B cell (primary cell): ENCODE data around the gene PPP2R2C. TPM values are rescaled to one million over a fixed set of nuclear protein-coding genes. Genes with fewer than 3 reads are reported as not detected.
A peak's percentile ranks its signal among the peaks of the same experiment; 100 is the strongest.

Experiments
- ATAC-seq: fragments of 200-7000 bp; cut with Tn5 transposase; one replicate; pipeline ENCODE4 v1.10.0; 2021; ENCODE audit warnings: low read depth, mild to moderate bottlenecking, moderate number of reproducible peaks, moderate library complexity
- CTCF ChIA-PET: fragments of 350-600 bp; sonication (Branson Sonifier 250); formaldehyde crosslinking; loops from one replicate; lab custom pipeline; 2021; ENCODE audit warnings: antibody characterized with exemption, inconsistent platforms; lab: Charles Lee
- POLR2A ChIA-PET: fragments of 350-600 bp; sonication (Branson Sonifier 250); formaldehyde crosslinking; loops from one replicate; lab custom pipeline; 2021; ENCODE audit warnings: antibody characterized with exemption; lab: Charles Lee
- DNase-seq: peaks from one replicate; pipeline ENCODE4 v3.0.0; 2013
- H2AFZ ChIP-seq: 2 replicates; pipeline ENCODE4 v1.6.1; 2012; ENCODE audit warnings: mild to moderate bottlenecking, low read depth, low read length; ENCODE audit not compliant: insufficient read depth, poor library complexity, severe bottlenecking
- H3K27ac ChIP-seq, 2 donors: 1 replicate in 1 of 2; 2 replicates in 1 of 2; pipeline ENCODE4 v1.5.1; 2012 to 2013; ENCODE audit warnings: low read length in 2 of 2, mild to moderate bottlenecking in 2 of 2, moderate library complexity in 1 of 2
- H3K27me3 ChIP-seq, 4 experiments: fragments of 200-600 bp in 1 of 4; sonication (generic) in 1 of 4; replicated peaks in 1 of 4; 1 replicate in 2 of 4; 2 replicates in 2 of 4; pipeline versions ENCODE4 v1.6.1 to v1.7.0; 2013 to 2016; ENCODE audit warnings: low read length in 3 of 4, mild to moderate bottlenecking in 2 of 4, mixed read lengths in 1 of 4, moderate library complexity in 1 of 4; ENCODE audit not compliant: insufficient read depth in 4 of 4, control insufficient read depth in 3 of 4; ENCODE audit errors: control extremely low read depth in 1 of 4
- H3K36me3 ChIP-seq, 2 experiments: replicated peaks in 1 of 2; 1 replicate in 1 of 2; 2 replicates in 1 of 2; pipeline versions ENCODE4 v1.6.1 to v1.7.1; 2013; ENCODE audit warnings: low read length in 1 of 2; ENCODE audit not compliant: insufficient read depth in 2 of 2, control insufficient read depth in 1 of 2; ENCODE audit errors: control extremely low read depth in 1 of 2, extremely low read depth in 1 of 2
- H3K4me1 ChIP-seq, 2 donors: fragments of 200-600 bp in 1 of 2; sonication (generic) in 1 of 2; 1 replicate in 1 of 2; 2 replicates in 1 of 2; pipeline versions ENCODE4 v1.5.1 to v1.6.1; 2013 to 2017; ENCODE audit warnings: low read length in 2 of 2; ENCODE audit not compliant: control insufficient read depth in 2 of 2, insufficient read depth in 2 of 2
- H3K4me2 ChIP-seq: replicated peaks from 2 replicates; pipeline ENCODE3; 2012; ENCODE audit warnings: mild to moderate bottlenecking, low read depth, low read length; ENCODE audit not compliant: poor library complexity, severe bottlenecking
- H3K4me3 ChIP-seq, 5 experiments: fragments of 200-600 bp in 1 of 5; sonication (generic) in 1 of 5; 1 replicate in 3 of 5; 2 replicates in 2 of 5; pipeline versions ENCODE4 v1.5.1 to v1.7.0; 2011 to 2016; ENCODE audit warnings: low read length in 4 of 5, mild to moderate bottlenecking in 4 of 5, low read depth in 2 of 5, control low read depth in 1 of 5, moderate library complexity in 1 of 5; ENCODE audit not compliant: insufficient read depth in 1 of 5; ENCODE audit errors: control extremely low read depth in 1 of 5, extremely low read depth in 1 of 5
- H3K79me2 ChIP-seq: fragments of 200-600 bp; sonication (generic); one replicate; pipeline ENCODE4 v1.6.0; 2016; ENCODE audit warnings: low read length; ENCODE audit not compliant: control insufficient read depth, insufficient read depth
- H3K9ac ChIP-seq: fragments of 200-600 bp; sonication (generic); 2 replicates; pipeline ENCODE4 v1.6.1; 2017; ENCODE audit warnings: mild to moderate bottlenecking, low read length, moderate library complexity
- H3K9me3 ChIP-seq, 3 donors: one replicate each; pipeline versions ENCODE4 v1.6.1 to v1.7.1; 2013; ENCODE audit warnings: low read length in 2 of 3; ENCODE audit not compliant: control insufficient read depth in 2 of 3, insufficient read depth in 1 of 3; ENCODE audit errors: control extremely low read depth in 1 of 3
- H4K20me1 ChIP-seq: 2 replicates; pipeline ENCODE4 v1.6.0; 2012; ENCODE audit warnings: mild to moderate bottlenecking, low read length; ENCODE audit not compliant: insufficient read depth, control insufficient read depth, poor library complexity, severe bottlenecking
- H3K27ac Mint-ChIP-seq: one replicate; pipeline ENCODE4 v1.8.0; 2021; ENCODE audit warnings: mixed read lengths
- H3K27me3 Mint-ChIP-seq: one replicate; pipeline ENCODE4 v1.8.0; 2021; ENCODE audit warnings: mixed read lengths
- H3K4me1 Mint-ChIP-seq: one replicate; pipeline ENCODE4 v1.8.0; 2021; ENCODE audit warnings: mixed read lengths
- H3K4me3 Mint-ChIP-seq: one replicate; pipeline ENCODE4 v1.8.0; 2021; ENCODE audit warnings: mixed read lengths
- H3K9me3 Mint-ChIP-seq: one replicate; pipeline ENCODE4 v1.8.0; 2022; ENCODE audit warnings: mixed read lengths; ENCODE audit not compliant: insufficient read depth
- CTCF ChIP-seq: fragments of 200-600 bp; IDR thresholded peaks from one replicate; pipeline ENCODE4 v1.8.0; 2022; ENCODE audit warnings: antibody characterized with exemption, mild to moderate bottlenecking
- EZH2 ChIP-seq: IDR thresholded peaks from 2 replicates; pipeline ENCODE4 v1.6.1; 2012; ENCODE audit warnings: borderline replicate concordance, low read depth, mild to moderate bottlenecking, moderate library complexity, low read length; ENCODE audit not compliant: insufficient read depth, poor library complexity, severe bottlenecking
- whole genome bisulfite sequencing: methylation state at CpG from one replicate; pipeline ENCODE4 v1.1.5; 2013; ENCODE audit warnings: missing lambda C conversion rate; ENCODE audit not compliant: insufficient coverage; 5-methylcytosine and 5-hydroxymethylcytosine counted together
- intact Hi-C: fragments of 100-400 bp; cut with micrococcal nuclease; formaldehyde crosslinking; loops from one replicate; pipeline ENCODE4 v1.10.0; 2022
- polyA plus RNA-seq: library from polyadenylated mRNA; depleted of rRNA; stranded (reverse); fragments of >200 nt; gene quantifications from 2 replicates; pipeline ENCODE4 v1.2.3, GENCODE V29; 2012
- total RNA-seq, 2 donors: library from RNA; stranded (reverse); fragments of 120-200 nt in 1 of 2; gene quantifications; 1 replicate in 1 of 2; 2 replicates in 1 of 2; pipeline versions ENCODE4 v1.2.3 to v1.2.4, GENCODE V29; 2013 to 2022

Gene PPP2R2C
- total and polyA plus RNA-seq, 2 donors (not counting 1 experiment from before 2014, with no cell fraction given) = not detected

GRCh38 chr4:6470502-6471306 is 1.7 kb downstream of the PPP2R2C start:
- Histone ChIP-seq H3K9ac (no peak overlapping the region), H3K9me3 (peaks cover 0 to 8% (median 0%) of the 10 kb centered on the region in 3 donors)

More at GRCh38 chr4:6470502-6471306, 1.7 kb downstream of the PPP2R2C start:
- Histone ChIP-seq H4K20me1 (no peaks in the 10 kb centered on the region), H3K4me1 (no peaks in the 10 kb centered on the region), H3K79me2 (no peaks in the 10 kb centered on the region), H3K36me3 (no peaks in the 10 kb centered on the region), H3K4me2 (peak overlapping the region; percentile 25), H3K4me3 (no peak overlapping the region), H3K27ac (no peak overlapping the region), H2AFZ (no peak overlapping the region), H3K27me3 (peaks cover 0 to 43% (median 4%) of the 10 kb centered on the region in 4 experiments)
- TF ChIP-seq EZH2 = no peak
- TF ChIP-seq CTCF = no peak
- Mint-ChIP-seq H3K4me1 (peaks cover 8% of the 10 kb centered on the region), H3K27me3 (peaks cover 56% of the 10 kb centered on the region), H3K9me3 (no peaks in the 10 kb centered on the region), H3K4me3 (no peak overlapping the region), H3K27ac (no peak overlapping the region)
- DNase-seq = no peak
- no peak for ATAC-seq
- intact Hi-C loops = no loop called here
- CTCF ChIA-PET = no interaction called here
- WGBS = 2% methylated on average over 85 of the region's 85 CpGs
- POLR2A ChIA-PET = no interaction called here
